ENCODE results near the gene ARPC1B. TPM values are rescaled to one million over a fixed set of nuclear protein-coding genes. Genes with fewer than 3 reads are reported as not detected.
"Not testable (repeated sequence)": the region's sequence is repeated elsewhere in the genome, so short reads cannot be mapped to it uniquely, and the experiment has no call there.

The ARPC1B gene
- total RNA-seq, 2 experiments from 2014 or later = 334 to 345 TPM

DNA sequence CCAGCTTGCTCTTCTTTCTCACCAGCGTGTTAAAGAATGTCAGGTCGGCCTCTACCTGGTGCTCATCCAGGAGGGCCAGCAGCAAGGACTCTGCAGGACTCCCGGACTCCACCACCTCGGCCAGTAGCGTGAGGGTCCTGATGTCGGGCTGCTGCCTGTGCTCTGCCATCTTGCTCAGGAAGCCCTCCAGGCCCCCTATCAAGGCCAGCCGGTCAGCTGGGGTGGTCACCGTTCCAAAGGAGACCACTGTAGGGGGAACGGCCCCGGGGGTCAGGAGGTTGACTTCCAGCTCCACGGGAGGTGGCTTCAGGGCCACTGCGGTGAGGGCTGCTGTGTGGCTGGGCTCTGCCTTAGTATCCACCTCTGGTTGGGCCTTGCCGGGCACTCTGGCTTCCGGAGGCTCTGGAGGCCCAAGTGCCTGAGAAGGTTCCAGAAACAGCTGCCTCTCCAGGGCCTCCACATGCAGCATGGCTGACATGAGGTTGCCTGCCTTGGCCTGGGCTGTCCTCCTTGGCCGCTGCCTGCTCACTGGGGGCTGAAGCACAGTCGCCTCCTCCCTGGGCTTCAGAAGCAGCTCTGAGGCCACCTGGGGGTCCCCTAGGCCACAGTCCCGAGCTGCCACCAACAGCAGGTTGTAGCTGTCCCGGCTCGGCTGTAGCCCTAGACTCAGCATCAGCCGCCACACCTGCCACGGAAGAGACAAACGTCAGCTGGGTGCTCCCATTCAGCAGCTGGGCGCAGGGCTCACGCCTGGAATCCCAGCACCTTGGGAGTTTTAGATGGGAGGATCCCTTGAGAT is 50.6 kb downstream of the ARPC1B start:
- H3K9me3 Mint-ChIP-seq = no peaks in the 10 kb centered on the region
- intact Hi-C loops (cut with micrococcal nuclease) = no loop called here
- no peak for DNase-seq
- H3K4me1 Mint-ChIP-seq (ENCODE audit: low read depth) = peaks cover 2% of the 10 kb centered on the region
- CTCF ChIA-PET = no interaction called here
- H3K27me3 Mint-ChIP-seq (ENCODE audit: low read depth) = no peaks in the 10 kb centered on the region
- H3K36me3 Mint-ChIP-seq (ENCODE audit: low read depth) = peaks cover 18% of the 10 kb centered on the region
- no peak overlapping the region for H3K4me3 Mint-ChIP-seq
- no peak overlapping the region for H3K27ac Mint-ChIP-seq

DNA sequence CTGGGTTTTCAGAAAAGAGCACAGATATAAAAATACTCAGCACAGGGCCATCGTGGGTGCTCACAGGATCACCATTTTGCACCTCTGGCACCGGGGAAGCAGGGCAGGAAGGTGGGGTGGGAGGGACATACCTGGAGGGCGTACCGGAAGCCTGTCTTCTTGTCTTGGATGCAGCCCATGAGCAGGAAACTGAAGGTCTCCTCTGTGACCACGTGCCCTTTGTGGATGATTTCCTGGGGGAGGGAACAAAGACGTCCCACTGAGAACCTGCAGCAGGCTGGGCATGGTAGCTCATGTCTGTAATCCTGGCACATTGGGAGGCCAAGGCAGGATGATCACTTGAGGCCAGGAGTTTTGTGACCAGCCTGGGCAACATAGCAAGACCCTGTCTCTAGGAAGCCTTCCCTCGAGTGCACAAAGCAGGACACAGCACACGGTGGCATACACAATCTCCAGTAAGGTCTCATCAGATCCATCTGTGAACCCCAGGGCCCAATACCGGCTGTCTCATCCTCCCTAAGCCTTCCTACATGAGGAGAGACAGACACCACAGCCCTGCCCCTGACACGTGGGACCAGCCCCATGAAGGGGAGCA is 54.5 kb downstream of the ARPC1B start:
- peaks cover 2% of the 10 kb centered on the region for H3K4me1 Mint-ChIP-seq (ENCODE audit: low read depth)
- no peaks in the 10 kb centered on the region for H3K9me3 Mint-ChIP-seq
- no peak overlapping the region for H3K4me3 Mint-ChIP-seq
- intact Hi-C loops (cut with micrococcal nuclease) = no loop called here
- no peaks in the 10 kb centered on the region for H3K27me3 Mint-ChIP-seq (ENCODE audit: low read depth)
- peaks cover 8% of the 10 kb centered on the region for H3K36me3 Mint-ChIP-seq (ENCODE audit: low read depth)
- CTCF ChIA-PET = no interaction called here
- DNase-seq = no peak
- peak overlapping the region; percentile 50 for H3K27ac Mint-ChIP-seq

DNA sequence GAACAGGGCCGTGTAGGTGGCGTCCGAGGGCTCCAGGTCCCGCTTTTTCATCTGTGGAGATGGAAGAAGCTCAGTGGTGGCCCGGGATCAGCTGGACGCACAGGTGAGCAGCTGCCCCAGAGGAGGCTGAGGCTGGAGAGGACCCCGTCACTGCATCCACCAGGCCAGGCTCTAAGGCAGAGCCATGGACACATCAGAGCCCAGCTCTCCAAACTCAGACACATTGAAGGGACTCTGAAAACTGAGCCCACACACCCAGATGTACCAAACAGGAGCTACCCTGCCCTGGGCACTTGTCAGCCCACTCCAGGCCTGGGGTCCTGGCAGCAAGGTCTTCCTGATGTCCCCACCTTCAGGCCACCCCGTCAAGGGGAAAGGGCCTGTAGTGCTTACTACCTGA is 55.2 kb downstream of the ARPC1B start:
- H3K27ac Mint-ChIP-seq = no peak overlapping the region
- CTCF ChIA-PET = no interaction called here

DNA sequence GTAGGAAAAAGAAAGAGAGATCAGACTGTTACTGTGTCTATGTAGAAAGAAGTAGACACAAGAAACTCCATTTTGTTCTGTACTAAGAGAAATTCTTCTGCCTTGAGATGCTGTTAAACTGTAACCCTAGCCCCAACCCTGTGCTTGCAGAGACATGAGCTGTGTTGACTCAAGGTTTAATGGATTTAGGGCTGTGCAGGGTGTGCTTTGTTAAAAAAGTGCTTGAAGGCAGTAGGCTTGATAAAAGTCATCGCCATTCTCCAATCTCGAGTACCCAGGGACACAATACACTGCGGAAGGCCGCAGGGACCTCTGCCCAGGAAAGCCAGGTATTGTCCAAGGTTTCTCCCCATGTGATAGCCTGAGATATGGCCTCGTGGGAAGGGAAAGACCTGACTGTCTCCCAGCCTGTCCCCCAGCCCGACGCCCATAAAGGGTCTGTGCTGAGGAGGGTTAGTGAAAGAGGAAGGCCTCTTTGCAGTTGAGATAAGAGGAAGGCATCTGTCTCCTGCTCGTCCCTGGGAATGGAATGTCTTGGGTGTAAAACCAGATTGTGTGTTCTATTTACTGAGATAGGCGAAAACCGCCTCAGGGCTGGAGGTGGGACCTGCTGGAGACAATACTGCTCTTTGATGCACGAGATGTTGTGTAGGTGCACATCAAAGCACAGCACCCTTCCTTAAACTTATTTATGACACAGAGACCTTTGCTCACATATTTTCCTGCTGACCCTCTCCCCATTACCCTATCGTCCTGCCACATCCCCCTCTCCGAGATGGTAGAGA is 57.4 kb downstream of the ARPC1B start:
- H3K4me3 Mint-ChIP-seq; H3K9me3 Mint-ChIP-seq; H3K27ac Mint-ChIP-seq; H3K36me3 Mint-ChIP-seq (ENCODE audit: low read depth); H3K4me1 Mint-ChIP-seq (ENCODE audit: low read depth); intact Hi-C loops (cut with micrococcal nuclease); H3K27me3 Mint-ChIP-seq (ENCODE audit: low read depth); CTCF ChIA-PET; DNase-seq: not testable (repeated sequence)

More for the DNA sequence above, 55.2 kb downstream of the ARPC1B start:
- Mint-ChIP-seq H3K9me3 (no peaks in the 10 kb centered on the region), H3K4me3 (no peak overlapping the region), H3K36me3 (ENCODE audit: low read depth) (peaks cover 8% of the 10 kb centered on the region), H3K4me1 (ENCODE audit: low read depth) (peaks cover 2% of the 10 kb centered on the region), H3K27me3 (ENCODE audit: low read depth) (no peaks in the 10 kb centered on the region)
- DNase-seq = no peak
- intact Hi-C loops (cut with micrococcal nuclease) = no loop called here

DNA sequence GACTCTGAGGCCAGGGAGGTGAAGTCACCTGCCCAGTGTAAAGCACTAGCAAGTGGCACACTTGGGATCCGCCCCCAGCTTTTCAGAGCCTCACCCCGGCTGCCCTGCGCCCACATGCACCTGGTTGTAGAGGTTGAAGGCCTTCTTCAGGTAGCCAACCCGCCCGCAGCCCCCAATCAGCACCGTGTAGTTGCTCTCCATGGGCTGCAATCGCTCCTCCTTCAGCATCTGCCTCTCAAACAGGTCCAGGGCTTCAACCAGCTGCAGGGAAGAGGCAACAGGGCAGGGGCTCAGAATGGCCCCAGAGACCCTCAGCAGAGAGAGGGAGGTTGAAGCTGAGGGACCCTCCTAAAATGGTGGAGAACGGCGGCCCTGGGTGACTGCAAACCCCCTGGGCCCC is 58.6 kb downstream of the ARPC1B start:
- Mint-ChIP-seq H3K4me1 (ENCODE audit: low read depth) (peaks cover 15% of the 10 kb centered on the region), H3K27ac (no peak overlapping the region), H3K9me3 (no peaks in the 10 kb centered on the region), H3K27me3 (ENCODE audit: low read depth) (no peaks in the 10 kb centered on the region), H3K4me3 (no peak overlapping the region), H3K36me3 (ENCODE audit: low read depth) (peaks cover 3% of the 10 kb centered on the region)
- intact Hi-C loops (cut with micrococcal nuclease) = no loop called here
- CTCF ChIA-PET = no interaction called here
- no peak for DNase-seq

DNA sequence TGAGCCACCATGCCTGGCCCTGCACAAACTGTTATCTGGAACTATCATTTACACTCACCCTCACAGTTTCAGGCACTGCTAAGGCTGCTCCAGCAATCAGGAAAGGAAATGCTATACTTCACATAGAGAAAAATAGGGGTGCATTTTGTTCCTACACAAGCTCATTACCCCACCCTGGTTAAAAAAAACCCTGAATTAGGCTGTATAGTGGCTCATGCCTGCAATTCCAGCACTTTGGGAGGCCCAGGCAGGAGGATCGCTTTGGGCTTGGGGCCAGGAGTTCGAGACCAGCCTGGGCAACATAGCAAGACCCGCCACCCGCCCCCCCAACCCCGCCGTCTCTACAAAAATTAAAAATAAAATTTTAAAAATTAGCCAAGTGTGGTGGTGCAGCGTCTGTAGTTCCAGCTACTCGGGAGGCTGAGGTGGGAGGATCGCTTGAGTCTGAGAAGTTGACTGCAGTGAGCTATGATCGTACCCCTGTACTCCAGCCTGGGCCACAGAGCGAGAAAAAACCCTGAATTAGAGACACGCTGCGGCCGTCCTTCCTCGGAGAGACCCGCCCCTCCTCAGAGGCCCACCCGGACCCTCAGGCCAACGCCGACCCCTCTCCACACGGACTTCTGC is 63.5 kb downstream of the ARPC1B start:
- CTCF ChIA-PET = interaction anchor here (0.5 to 0.7 kb wide), 3 partner anchors 111 to 400 kb away, joined by 3 read pairs; no protein-coding TSS in a partner anchor

DNA sequence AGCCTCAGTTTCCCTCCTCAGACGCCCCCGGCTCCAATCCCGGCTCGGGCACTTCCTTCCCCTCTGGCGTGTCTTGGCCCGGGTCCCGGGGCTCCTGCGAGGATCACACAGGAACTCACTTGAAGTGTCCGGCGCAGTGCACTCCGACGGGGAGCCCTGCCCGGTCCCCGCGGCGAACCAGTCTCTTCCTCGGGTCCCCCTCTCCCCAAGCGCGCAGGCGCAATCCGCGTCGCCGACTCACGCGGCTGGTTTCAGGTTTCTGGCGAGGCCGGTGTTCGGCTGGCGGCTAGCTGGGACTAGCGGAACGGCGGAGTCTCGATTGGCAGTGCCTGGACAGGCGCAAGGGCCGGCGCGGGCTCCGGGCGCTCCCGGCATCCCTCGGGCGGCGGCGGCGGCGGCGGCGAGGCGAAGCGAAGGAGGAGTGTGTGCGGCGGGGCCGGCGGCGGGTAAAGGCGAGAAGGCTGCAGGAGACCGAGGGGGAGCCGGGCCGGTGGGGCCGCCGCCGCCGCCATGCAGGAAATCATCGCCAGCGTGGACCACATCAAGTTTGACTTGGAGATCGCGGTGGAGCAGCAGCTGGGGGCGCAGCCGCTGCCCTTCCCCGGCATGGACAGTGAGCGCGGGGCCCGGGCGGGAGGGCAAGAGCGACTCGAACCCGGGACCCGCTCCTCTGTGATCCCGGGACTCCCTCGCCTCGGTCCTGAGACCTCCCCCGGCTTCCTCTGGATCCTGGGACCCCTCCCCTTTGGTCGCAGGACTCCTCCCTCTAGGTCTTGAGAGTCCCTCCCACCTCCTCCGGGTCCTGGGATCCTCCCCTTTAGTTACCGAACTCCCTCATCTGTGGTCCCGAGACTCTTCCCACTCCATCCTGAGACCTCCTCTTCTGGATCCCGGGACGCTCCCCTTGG is 64.3 kb downstream of the ARPC1B start, which contains the start of the genes CPSF4 and PTCD1:
Gene CPSF4 (plus strand): TSS at position 371 of the 908 bp plus-strand sequence. CDS start 140 bp downstream, at position 511.
Gene PTCD1 (minus strand): TSS at position 226 of the 908 bp plus-strand sequence. CDS start 3,556 bp downstream, outside the sequence.
- Mint-ChIP-seq H3K9me3 (no peaks in the 10 kb centered on the region), H3K4me1 (ENCODE audit: low read depth) (peaks cover 43% of the 10 kb centered on the region), H3K27me3 (ENCODE audit: low read depth) (no peaks in the 10 kb centered on the region), H3K27ac (peak within 1 kb of the TSS; percentile 94), H3K4me3 (peak within 1 kb of the TSS; percentile 98), H3K36me3 (ENCODE audit: low read depth) (peaks cover 20% of the 10 kb centered on the region)
- peak; percentile 95 for DNase-seq
- intact Hi-C loops (cut with micrococcal nuclease) = loop anchor here (1.0 to 2.0 kb wide), 5 partner anchors 27 to 66 kb away; partner anchors contain the start of genes ATP5MF, BUD31, PDAP1 and ZKSCAN5
- CTCF ChIA-PET = interaction anchor here (0.5 to 0.7 kb wide), 3 partner anchors 112 to 400 kb away, joined by 3 read pairs; no protein-coding TSS in a partner anchor

More for the DNA sequence above, 63.5 kb downstream of the ARPC1B start:
- intact Hi-C loops (cut with micrococcal nuclease) = loop anchor here (1.0 to 2.0 kb wide), 4 partner anchors 30 to 67 kb away; partner anchors contain the start of genes BUD31, PDAP1, ZKSCAN5 and ZNF789
- Mint-ChIP-seq H3K27ac (peak overlapping the region; percentile 94), H3K4me3 (peak overlapping the region; percentile 98), H3K27me3 (ENCODE audit: low read depth) (no peaks in the 10 kb centered on the region), H3K9me3 (no peaks in the 10 kb centered on the region), H3K36me3 (ENCODE audit: low read depth) (peaks cover 16% of the 10 kb centered on the region), H3K4me1 (ENCODE audit: low read depth) (peaks cover 40% of the 10 kb centered on the region)
- DNase-seq = no peak

DNA sequence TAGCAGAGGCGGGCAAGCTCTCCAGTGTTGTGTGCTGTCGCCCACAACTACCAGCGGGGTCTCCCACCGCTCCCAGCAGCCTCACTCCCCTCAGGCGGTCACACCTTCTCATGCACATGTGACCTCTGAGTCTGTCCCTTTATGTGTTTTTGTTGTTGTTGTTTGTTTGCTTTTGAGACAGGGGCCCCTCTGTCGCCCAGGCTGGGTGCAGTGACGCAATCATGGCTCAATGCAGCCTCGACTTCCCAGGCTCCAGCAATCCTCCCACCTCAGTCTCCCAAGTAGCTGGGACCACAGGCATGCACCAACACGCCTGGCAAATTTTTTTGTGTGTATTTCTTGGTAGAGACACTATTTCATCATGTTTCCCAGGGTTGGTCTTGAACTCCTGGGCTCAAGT is 65.7 kb downstream of the ARPC1B start:
- intact Hi-C loops (cut with micrococcal nuclease) = no loop called here
- peaks cover 43% of the 10 kb centered on the region for H3K4me1 Mint-ChIP-seq (ENCODE audit: low read depth)
- DNase-seq = no peak
- no peaks in the 10 kb centered on the region for H3K27me3 Mint-ChIP-seq (ENCODE audit: low read depth)
- no peaks in the 10 kb centered on the region for H3K9me3 Mint-ChIP-seq
- CTCF ChIA-PET = no interaction called here
- peak overlapping the region; percentile 46 for H3K27ac Mint-ChIP-seq
- H3K36me3 Mint-ChIP-seq (ENCODE audit: low read depth) = peaks cover 29% of the 10 kb centered on the region
- H3K4me3 Mint-ChIP-seq = peak overlapping the region; percentile 98

Other genes starting within 250 kb of the ARPC1B start
- 10 to 100 TPM; 10.1 to 11.1 TPM for gene SMURF1, start 230.6 kb upstream of the ARPC1B start, total RNA-seq
- gene KPNA7, start 166.6 kb upstream of the ARPC1B start, total RNA-seq = under 1 TPM in 1 of 2 experiments, not detected in 1; 0.12 TPM
- gene MYH16, start 101.9 kb upstream of the ARPC1B start, total RNA-seq = not detected
- 10 to 100 TPM; 41.5 to 47.7 TPM for gene ARPC1A, start 48.8 kb upstream of the ARPC1B start, total RNA-seq
- 100 to 1,000 TPM; 169 to 194 TPM for gene PDAP1, start 33.9 kb downstream of the ARPC1B start, total RNA-seq
- gene BUD31, start 34.2 kb downstream of the ARPC1B start, total RNA-seq = 100 to 1,000 TPM; 160 to 176 TPM
- 1 to 10 TPM; 3.5 to 5.1 TPM for gene PTCD1, start 64.1 kb downstream of the ARPC1B start, total RNA-seq
- gene CPSF4, start 64.2 kb downstream of the ARPC1B start, total RNA-seq = 10 to 100 TPM; 70.6 to 73.5 TPM
- 100 to 1,000 TPM; 423 to 441 TPM for gene ATP5MF, start 91.4 kb downstream of the ARPC1B start, total RNA-seq
- gene ZNF789, start 98.2 kb downstream of the ARPC1B start, total RNA-seq = 1 to 10 TPM; 8.0 to 9.8 TPM
- 10 to 100 TPM; 26.5 to 26.6 TPM for gene ZNF394, start 125.6 kb downstream of the ARPC1B start, total RNA-seq
- gene ZKSCAN5, start 129.9 kb downstream of the ARPC1B start, total RNA-seq = 1 to 10 TPM; 7.2 to 8.0 TPM
- gene FAM200A, start 177.4 kb downstream of the ARPC1B start, total RNA-seq = 1 to 10 TPM; 3.3 to 3.8 TPM
- gene ZNF655, start 183.9 kb downstream of the ARPC1B start, total RNA-seq = 10 to 100 TPM; 35.8 to 39.6 TPM
- gene TMEM225B, start 223.5 kb downstream of the ARPC1B start, total RNA-seq = 1 to 10 TPM in 1 of 2 experiments, under 1 TPM in 1; 0.98 to 1.7 TPM
- gene ZSCAN25, start 242.2 kb downstream of the ARPC1B start, total RNA-seq = 10 to 100 TPM; 20.7 to 22.3 TPM